DMS153 treated with DMSO at 0.1 percent for 48 hours (cell line): ENCODE measurements around the gene KCTD6.

ENCODE experiments used
- DNase-seq: peaks from one replicate; lab custom pipeline; 2025; ENCODE audit not compliant: unreplicated experiment; lab: John Stamatoyannopoulos, UW

The KCTD6 gene

GRCh38 chr3:58551636-58552180, 59.8 kb downstream of the KCTD6 start:
- no peak for DNase-seq
